ENCODE measurements around the gene NQO2. TPM values are rescaled to one million over a fixed set of nuclear protein-coding genes. Genes with fewer than 3 reads are reported as not detected.

The NQO2 gene
- total and polyA plus RNA-seq, 2 donors (not counting 1 experiment from before 2014, with no cell fraction given), result 12.1 to 13.5 TPM

- no peak overlapping the region for H2AFZ ChIP-seq (ENCODE audit: low read length)
- no peaks in the 10 kb centered on the region for H3K9me3 ChIP-seq (ENCODE audit: control insufficient read depth, insufficient read depth, low read depth, low read length)
- H3K27me3 ChIP-seq (ENCODE audit: control insufficient read depth, insufficient read depth, low read length), result no peaks in the 10 kb centered on the region
- H3K4me3 ChIP-seq (replicated peaks in 1 of 4; ENCODE audit: control extremely low read depth in 1 of 4, insufficient read depth in 1 of 4, low read depth in 3 of 4, low read length in 4 of 4), result no peak overlapping the region
- H3K79me2 ChIP-seq (ENCODE audit: control insufficient read depth, insufficient read depth, low read length), result peaks cover 43% of the 10 kb centered on the region
- H3K27ac ChIP-seq (ENCODE audit: insufficient read depth, low read length), result peak overlapping the region; percentile 7
- peaks cover 12% of the 10 kb centered on the region for H3K36me3 ChIP-seq (ENCODE audit: control insufficient read depth, insufficient read depth, low read length)
- H3K9ac ChIP-seq (ENCODE audit: insufficient read depth, low read length), result no peak overlapping the region
- DNase-seq (ENCODE audit: low read depth in 2 of 2), result peak in 1 of 2 donors; percentile 41
- no peaks in the 10 kb centered on the region for H4K20me1 ChIP-seq (ENCODE audit: control insufficient read depth, extremely low read depth, insufficient read depth, low read length)
- peaks cover 27% of the 10 kb centered on the region for H3K4me1 ChIP-seq (ENCODE audit: control insufficient read depth, extremely low read depth, insufficient read depth, low read length)
- TF ChIP-seq CTCF (conservative IDR thresholded peaks at IDR 0.05 in 1 of 2, IDR thresholded peaks at IDR 0.05 in 1 of 2; ENCODE audit: low read depth in 1 of 2, low read length in 2 of 2) (no peak), EZH2 (IDR thresholded peaks at IDR 0.05; ENCODE audit: low read length, missing control alignments) (no peak)
- H3K4me2 ChIP-seq (ENCODE audit: extremely low read depth, insufficient read depth, low read length), result no peak overlapping the region
Measured at GRCh38 chr6:2956930-2957685, 42.6 kb upstream of the NQO2 start.

GRCh38 chr6:2957696-2958330 is 41.9 kb upstream of the NQO2 start:
- Histone ChIP-seq H3K36me3 (ENCODE audit: control insufficient read depth, insufficient read depth, low read length) (peaks cover 12% of the 10 kb centered on the region), H3K4me3 (replicated peaks in 1 of 4; ENCODE audit: control extremely low read depth in 1 of 4, insufficient read depth in 1 of 4, low read depth in 3 of 4, low read length in 4 of 4) (no peak overlapping the region), H4K20me1 (ENCODE audit: control insufficient read depth, extremely low read depth, insufficient read depth, low read length) (no peaks in the 10 kb centered on the region), H3K4me1 (ENCODE audit: control insufficient read depth, extremely low read depth, insufficient read depth, low read length) (peaks cover 27% of the 10 kb centered on the region), H2AFZ (ENCODE audit: low read length) (no peak overlapping the region), H3K27me3 (ENCODE audit: control insufficient read depth, insufficient read depth, low read length) (no peaks in the 10 kb centered on the region), H3K27ac (ENCODE audit: insufficient read depth, low read length) (no peak overlapping the region), H3K79me2 (ENCODE audit: control insufficient read depth, insufficient read depth, low read length) (peaks cover 49% of the 10 kb centered on the region), H3K4me2 (ENCODE audit: extremely low read depth, insufficient read depth, low read length) (no peak overlapping the region), H3K9ac (ENCODE audit: insufficient read depth, low read length) (no peak overlapping the region), H3K9me3 (ENCODE audit: control insufficient read depth, insufficient read depth, low read depth, low read length) (no peaks in the 10 kb centered on the region)
- DNase-seq (ENCODE audit: low read depth in 2 of 2), result no peak
- TF ChIP-seq EZH2 (IDR thresholded peaks at IDR 0.05; ENCODE audit: low read length, missing control alignments) (no peak), CTCF (conservative IDR thresholded peaks at IDR 0.05 in 1 of 2, IDR thresholded peaks at IDR 0.05 in 1 of 2; ENCODE audit: low read depth in 1 of 2, low read length in 2 of 2) (no peak)

- Histone ChIP-seq H4K20me1 (ENCODE audit: control insufficient read depth, extremely low read depth, insufficient read depth, low read length) (no peaks in the 10 kb centered on the region), H3K9ac (ENCODE audit: insufficient read depth, low read length) (no peak overlapping the region), H3K4me1 (ENCODE audit: control insufficient read depth, extremely low read depth, insufficient read depth, low read length) (peaks cover 24% of the 10 kb centered on the region), H3K36me3 (ENCODE audit: control insufficient read depth, insufficient read depth, low read length) (peaks cover 12% of the 10 kb centered on the region), H3K79me2 (ENCODE audit: control insufficient read depth, insufficient read depth, low read length) (peaks cover 53% of the 10 kb centered on the region), H3K27me3 (ENCODE audit: control insufficient read depth, insufficient read depth, low read length) (no peaks in the 10 kb centered on the region), H2AFZ (ENCODE audit: low read length) (no peak overlapping the region), H3K9me3 (ENCODE audit: control insufficient read depth, insufficient read depth, low read depth, low read length) (no peaks in the 10 kb centered on the region), H3K4me3 (replicated peaks in 1 of 4; ENCODE audit: control extremely low read depth in 1 of 4, insufficient read depth in 1 of 4, low read depth in 3 of 4, low read length in 4 of 4) (no peak overlapping the region), H3K4me2 (ENCODE audit: extremely low read depth, insufficient read depth, low read length) (no peak overlapping the region), H3K27ac (ENCODE audit: insufficient read depth, low read length) (no peak overlapping the region)
- TF ChIP-seq CTCF (conservative IDR thresholded peaks at IDR 0.05 in 1 of 2, IDR thresholded peaks at IDR 0.05 in 1 of 2; ENCODE audit: low read depth in 1 of 2, low read length in 2 of 2) (no peak), EZH2 (IDR thresholded peaks at IDR 0.05; ENCODE audit: low read length, missing control alignments) (no peak)
- DNase-seq (ENCODE audit: low read depth in 2 of 2), result no peak
Measured at GRCh38 chr6:2958331-2958711, 41.4 kb upstream of the NQO2 start.

Measured in fibroblast of lung (primary cell).